GM12874 (cell line): ENCODE data around the gene GMDS.

Source experiments
- CTCF ChIP-seq: IDR thresholded peaks from 2 replicates; pipeline ENCODE4 v1.5.1; 2011; ENCODE audit warnings: low read depth, mild to moderate bottlenecking, control low read depth, low read length, moderate library complexity; ENCODE audit not compliant: insufficient read depth

Gene GMDS

GRCh38 chr6:2099870-2100269 lies 145.5 kb downstream of the GMDS start:
- TF ChIP-seq CTCF, result no peak

DNA sequence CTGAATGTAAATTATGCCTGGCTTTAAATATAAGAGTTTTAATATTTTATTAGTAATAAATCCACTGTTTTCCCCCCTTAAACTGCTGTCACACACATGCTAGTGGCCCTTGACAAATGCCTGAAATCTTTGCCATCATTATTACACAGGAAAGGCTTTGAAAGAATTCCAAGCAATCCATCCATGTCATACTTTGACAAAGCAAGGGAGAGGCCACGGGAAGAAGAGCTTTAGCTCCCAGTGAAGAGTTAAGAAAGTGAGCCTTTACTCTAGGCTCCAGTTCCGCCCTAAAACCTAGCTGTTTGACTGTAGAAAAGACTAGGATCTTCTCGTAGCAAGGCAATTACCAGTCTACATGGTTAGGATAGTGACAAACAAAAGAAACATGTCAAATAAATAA lies 147.9 kb downstream of the GMDS start:
- no peak for TF ChIP-seq CTCF

GRCh38 chr6:2094642-2095041 lies 150.8 kb downstream of the GMDS start:
- no peak for TF ChIP-seq CTCF

DNA sequence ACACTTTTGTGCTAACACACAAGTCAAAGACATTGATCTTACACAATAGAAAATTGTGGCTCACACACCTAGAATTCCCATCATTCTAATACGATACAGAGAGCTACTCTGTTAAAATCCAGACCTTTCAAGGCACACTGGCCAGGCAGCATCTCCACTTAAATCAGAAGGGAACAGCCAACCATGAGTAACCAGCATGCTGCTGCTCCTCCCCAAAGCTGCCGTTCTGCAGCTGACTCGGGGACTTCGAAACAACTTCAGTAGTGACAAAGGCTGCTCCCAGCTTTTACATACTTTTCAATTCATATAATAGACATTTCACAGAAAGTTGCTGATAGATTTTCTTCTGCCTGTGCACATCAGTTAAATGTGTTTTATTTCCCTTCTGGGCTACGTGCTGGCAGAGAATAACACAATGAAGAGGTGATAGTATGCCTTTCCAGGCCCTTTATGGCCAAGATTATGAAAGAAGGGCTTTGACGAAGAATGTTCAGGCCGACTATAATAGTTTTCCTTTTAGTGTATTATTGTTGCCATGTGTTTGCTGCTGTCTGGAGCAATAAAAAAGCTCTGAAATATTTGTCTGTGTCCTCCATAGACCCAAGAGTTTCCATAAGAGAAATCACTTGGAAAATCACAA lies 159.0 kb downstream of the GMDS start:
- no peak for TF ChIP-seq CTCF

DNA sequence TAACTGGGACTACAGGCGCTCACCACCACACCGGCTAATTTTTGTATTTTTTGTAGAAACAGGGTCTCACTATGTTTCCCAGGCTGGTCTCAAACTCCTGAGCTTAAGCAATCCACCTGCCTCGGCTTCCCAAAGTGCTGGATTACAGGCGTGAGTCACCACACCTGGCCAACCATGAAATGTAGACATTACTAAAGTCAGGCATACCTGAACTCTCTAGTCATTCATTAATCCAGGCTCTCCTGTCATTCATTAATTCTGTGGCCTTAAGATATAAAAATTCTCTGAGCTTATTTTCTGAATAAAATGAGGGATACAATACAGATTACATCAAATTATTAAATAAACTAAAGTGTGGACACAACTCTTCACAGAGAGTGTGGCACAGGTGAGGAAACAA lies 159.7 kb downstream of the GMDS start:
- TF ChIP-seq CTCF, result no peak

- TF ChIP-seq CTCF, result no peak
Observed at GRCh38 chr6:2081155-2082138, 164.0 kb downstream of the GMDS start.

GRCh38 chr6:2078888-2079287 lies 166.5 kb downstream of the GMDS start:
- TF ChIP-seq CTCF, result no peak
